HEK293 (cell line): ENCODE measurements around the gene INPP5B.

ENCODE experiments used
- CTCF ChIA-PET: fragments of 350-600 bp; formaldehyde crosslinking; extraction: SDS; loops from one replicate; lab custom pipeline; 2021; ENCODE audit warnings: antibody characterized with exemption; lab: Yijun Ruan, JAX
- POLR2A ChIA-PET: fragments of 300-600 bp; formaldehyde crosslinking; extraction: SDS; loops from one replicate; lab custom pipeline; 2020; ENCODE audit warnings: antibody characterized with exemption, inconsistent platforms; lab: Yijun Ruan, JAX
- H3K27ac ChIP-seq: fragments of 200-500 bp; sonication (Bioruptor generic); 2 replicates; pipeline ENCODE4 v1.5.1; 2014; ENCODE audit warnings: low read depth, low read length, control low read depth, inconsistent platforms; ENCODE audit errors: extremely low read depth
- H3K36me3 ChIP-seq, 2 experiments: fragments of 200-500 bp in 1 of 2; sonication (Bioruptor generic) in 1 of 2; 1 replicate in 1 of 2; 2 replicates in 1 of 2; pipeline ENCODE4 v1.5.1; 2014 to 2017; ENCODE audit warnings: inconsistent platforms in 2 of 2, low read length in 2 of 2; ENCODE audit not compliant: control insufficient read depth in 2 of 2, insufficient read depth in 1 of 2
- H3K4me1 ChIP-seq: fragments of 200-500 bp; sonication (Bioruptor generic); 2 replicates; pipeline ENCODE4 v1.5.1; 2014; ENCODE audit warnings: mild to moderate bottlenecking, low read length, inconsistent platforms; ENCODE audit not compliant: control insufficient read depth, insufficient read depth
- H3K4me3 ChIP-seq: 2 replicates; pipeline ENCODE4 v1.5.1; 2011; ENCODE audit warnings: low read depth, mild to moderate bottlenecking, control low read depth, low read length, moderate library complexity
- H3K9me3 ChIP-seq: fragments of 200-500 bp; sonication (Bioruptor generic); 2 replicates; pipeline ENCODE4 v1.5.1; 2014; ENCODE audit warnings: low read depth, low read length, inconsistent platforms; ENCODE audit not compliant: control insufficient read depth, insufficient read depth
- GLIS2 ChIP-seq: fragments of 450-650 bp; formaldehyde crosslinking; IDR thresholded peaks from 2 replicates; pipeline ENCODE4 v1.5.1; 2016; ENCODE audit warnings: missing biosample characterization, missing genetic modification characterization
- KLF17 ChIP-seq: fragments of 450-650 bp; formaldehyde crosslinking; IDR thresholded peaks from 2 replicates; pipeline ENCODE4 v1.5.1; 2016; ENCODE audit warnings: missing biosample characterization, missing genetic modification characterization
- OSR2 ChIP-seq: fragments of 450-650 bp; formaldehyde crosslinking; IDR thresholded peaks from 2 replicates; pipeline ENCODE4 v1.5.1; 2016; ENCODE audit warnings: missing biosample characterization, missing genetic modification characterization
- PRDM4 ChIP-seq: fragments of 450-650 bp; formaldehyde crosslinking; IDR thresholded peaks from 2 replicates; pipeline ENCODE4 v1.5.1; 2017; ENCODE audit warnings: missing biosample characterization, missing genetic modification characterization
- TRIM28 ChIP-seq: IDR thresholded peaks from 2 replicates; pipeline ENCODE4 v1.6.1; 2011; ENCODE audit warnings: low read length, control low read depth, borderline replicate concordance
- ZBTB21 ChIP-seq: fragments of 450-650 bp; formaldehyde crosslinking; IDR thresholded peaks from 2 replicates; pipeline ENCODE4 v1.5.1; 2017; ENCODE audit warnings: missing biosample characterization, missing genetic modification characterization
- ZNF202 ChIP-seq: fragments of 450-650 bp; formaldehyde crosslinking; IDR thresholded peaks from 2 replicates; pipeline ENCODE4 v1.5.1; 2016; ENCODE audit warnings: missing biosample characterization, missing genetic modification characterization, borderline replicate concordance
- ZNF302 ChIP-seq: fragments of 450-650 bp; formaldehyde crosslinking; IDR thresholded peaks from 2 replicates; pipeline ENCODE4 v1.5.1; 2016; ENCODE audit warnings: missing biosample characterization, missing genetic modification characterization, low read depth
- ZNF354C ChIP-seq: fragments of 450-650 bp; formaldehyde crosslinking; IDR thresholded peaks from 2 replicates; pipeline ENCODE4 v1.5.1; 2016; ENCODE audit warnings: missing biosample characterization, missing genetic modification characterization, low read depth, borderline replicate concordance
- ZNF37A ChIP-seq: fragments of 450-650 bp; IDR thresholded peaks from 2 replicates; pipeline ENCODE4 v1.5.1; 2018; ENCODE audit warnings: missing biosample characterization, missing genetic modification characterization
- ZNF473 ChIP-seq: fragments of 450-650 bp; formaldehyde crosslinking; IDR thresholded peaks from 2 replicates; pipeline ENCODE4 v1.5.1; 2017; ENCODE audit warnings: missing biosample characterization, missing genetic modification characterization
- ZNF501 ChIP-seq: fragments of 450-650 bp; formaldehyde crosslinking; IDR thresholded peaks from 2 replicates; pipeline ENCODE4 v1.5.1; 2016; ENCODE audit warnings: missing biosample characterization, missing genetic modification characterization
- ZNF518A ChIP-seq: fragments of 450-650 bp; formaldehyde crosslinking; conservative IDR thresholded peaks from 2 replicates; pipeline ENCODE4 v1.5.1; 2016; ENCODE audit warnings: low read depth, missing biosample characterization, missing genetic modification characterization
- ZNF549 ChIP-seq: fragments of 450-650 bp; IDR thresholded peaks from 2 replicates; pipeline ENCODE4 v1.5.1; 2018; ENCODE audit warnings: missing biosample characterization, missing genetic modification characterization, mild to moderate bottlenecking, inconsistent platforms, moderate library complexity
- ZNF624 ChIP-seq: fragments of 450-650 bp; formaldehyde crosslinking; IDR thresholded peaks from 2 replicates; pipeline ENCODE4 v1.5.1; 2017; ENCODE audit warnings: missing biosample characterization, missing genetic modification characterization
- ZNF791 ChIP-seq: fragments of 450-650 bp; formaldehyde crosslinking; IDR thresholded peaks from 2 replicates; pipeline ENCODE4 v1.5.1; 2016; ENCODE audit warnings: missing biosample characterization, missing genetic modification characterization

Gene INPP5B

DNA sequence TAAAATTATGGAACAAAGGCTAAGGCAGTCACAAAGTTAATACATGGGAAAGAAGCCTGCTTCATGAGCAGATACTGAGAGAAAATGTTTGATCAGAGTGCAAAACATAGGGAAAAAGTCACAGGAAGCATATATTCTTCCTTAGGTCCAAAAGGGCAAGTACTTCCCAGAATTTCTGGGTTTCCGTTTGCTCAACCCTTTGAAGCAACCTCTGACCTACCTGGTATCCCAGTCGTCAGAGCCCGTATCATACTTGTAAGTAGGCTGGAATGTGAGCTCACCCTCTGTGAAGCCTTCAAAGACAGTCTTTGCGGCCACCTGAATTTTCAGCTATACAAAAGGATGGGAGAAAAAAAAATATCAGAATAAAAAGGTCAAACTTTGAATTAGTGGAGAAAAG is 67.0 kb downstream of the INPP5B start:
- no peak overlapping the region for H3K4me3 ChIP-seq
- TF ChIP-seq ZNF473 (tag by site-specific recombination): no peak
- CTCF ChIA-PET: interaction anchor here (0.6 kb wide), 1 partner anchor 28 kb away, joined by 3 read pairs; no protein-coding TSS in a partner anchor

GRCh38 chr1:37878071-37878470 is 68.8 kb downstream of the INPP5B start:
- TF ChIP-seq ZNF202 (tag by site-specific recombination) (no peak), GLIS2 (no peak), ZNF518A (tag by site-specific recombination) (no peak), ZNF302 (no peak), ZNF624 (tag by site-specific recombination) (no peak), ZBTB21 (no peak), OSR2 (tag by site-specific recombination) (no peak), ZNF549 (tag by site-specific recombination) (no peak), TRIM28 (no peak), ZNF37A (tag by site-specific recombination) (no peak), KLF17 (tag by site-specific recombination) (no peak), ZNF791 (tag by site-specific recombination) (no peak), PRDM4 (tag by site-specific recombination) (no peak), ZNF354C (tag by site-specific recombination) (no peak), ZNF501 (tag by site-specific recombination) (no peak)
- H3K4me1 ChIP-seq: no peaks in the 10 kb centered on the region
- no peak overlapping the region for H3K27ac ChIP-seq
- peaks cover 39 to 84% of the 10 kb centered on the region in 2 experiments for H3K36me3 ChIP-seq
- ChIA-PET CTCF (interaction anchor here (0.5 to 1.0 kb wide), 3 partner anchors 11 to 66 kb away, joined by 4 to 5 read pairs (median 4); no protein-coding TSS in a partner anchor), POLR2A (no interaction called here)
- no peaks in the 10 kb centered on the region for H3K9me3 ChIP-seq
- H3K4me3 ChIP-seq: no peak overlapping the region

More for the DNA sequence above, 67.0 kb downstream of the INPP5B start:
- peaks cover 42 to 80% of the 10 kb centered on the region in 2 experiments for H3K36me3 ChIP-seq
- H3K27ac ChIP-seq: no peak overlapping the region
- POLR2A ChIA-PET: interaction anchor here (1.1 kb wide), 1 partner anchor 20 kb away, joined by 3 read pairs; the partner anchor contains the start of gene MTF1
- H3K9me3 ChIP-seq: no peaks in the 10 kb centered on the region
- H3K4me1 ChIP-seq: no peaks in the 10 kb centered on the region
